Renal cortex interstitium (tissue), 11 donors: ENCODE measurements around the gene SH3TC1. TPM values are rescaled to one million over a fixed set of nuclear protein-coding genes. Genes with fewer than 3 reads are reported as not detected.

Source experiments
- DNase-seq, 11 donors: peaks; one replicate each; pipeline ENCODE4 v3.0.0-alpha.2; 2013; ENCODE audit warnings: low read depth in 9 of 11, low spot score in 4 of 11; ENCODE audit errors: extremely low read depth in 1 of 11
- polyA plus RNA-seq, 3 donors: library from polyadenylated mRNA; unstranded; fragments of 120-200 nt; gene quantifications; one replicate each; pipeline ENCODE4 v1.2.1, GENCODE V29; 2013; ENCODE audit not compliant: insufficient read length in 3 of 3

Gene SH3TC1
- polyA plus RNA-seq, 3 donors, result 18.0 to 43.1 (median 24.4) TPM

- DNase-seq, result no peak
These were observed 88.5 kb downstream of the SH3TC1 start for GRCh38 chr4:8287343-8288280.

- no peak for DNase-seq
These were observed 90.2 kb downstream of the SH3TC1 start for GRCh38 chr4:8289151-8289750.

- no peak for DNase-seq
These were observed 91.0 kb downstream of the SH3TC1 start for GRCh38 chr4:8289956-8290700.

DNA sequence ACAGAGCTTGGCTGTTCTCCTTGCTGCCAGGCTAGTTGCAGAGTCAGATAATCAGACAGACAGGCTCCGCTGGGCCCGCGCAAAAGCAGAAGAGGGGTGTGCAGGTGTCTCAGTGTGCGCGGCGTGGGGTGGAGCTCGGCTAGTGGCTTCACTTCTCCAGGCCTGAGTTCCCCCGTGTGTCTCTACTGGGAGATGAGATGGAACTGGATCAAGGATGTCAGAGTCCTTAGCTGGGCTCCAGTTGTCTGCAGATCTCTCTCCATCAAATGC lies 91.5 kb downstream of the SH3TC1 start:
- no peak for DNase-seq

Other genes with a start within 250 kb of the SH3TC1 start
- gene ABLIM2, start 40.5 kb upstream of the SH3TC1 start, polyA plus RNA-seq, result 1 to 10 TPM; 4.9 to 8.1 (median 5.6) TPM
- gene HTRA3, start 70.5 kb downstream of the SH3TC1 start, polyA plus RNA-seq, result 10 to 100 TPM in 1 of 3 donors, 1 to 10 TPM in 2; 7.0 to 13.1 (median 9.3) TPM
- gene ACOX3, start 241.4 kb downstream of the SH3TC1 start, polyA plus RNA-seq, result 10 to 100 TPM; 16.4 to 19.4 (median 17.3) TPM
- 10 to 100 TPM; 14.8 to 24.9 (median 17.6) TPM for gene TRMT44, start 241.5 kb downstream of the SH3TC1 start, polyA plus RNA-seq